NCI-H1105 (cell line): ENCODE measurements around the gene THSD4.
"Not testable (repeated sequence)": the region's sequence is repeated elsewhere in the genome, so short reads cannot be mapped to it uniquely, and the experiment has no call there.

Source experiments
- DNase-seq: peaks from one replicate; lab custom pipeline; 2025; lab: John Stamatoyannopoulos, UW

THSD4 gene

GRCh38 chr15:71149646-71150557, 34.6 kb downstream of the THSD4 start:
- no peak for DNase-seq

- DNase-seq = no peak
Measured at GRCh38 chr15:71151081-71151480, 35.8 kb downstream of the THSD4 start.

GRCh38 chr15:71152542-71152941, 37.3 kb downstream of the THSD4 start:
- DNase-seq = no peak

- DNase-seq = no peak
Measured at GRCh38 chr15:71153823-71154524, 38.7 kb downstream of the THSD4 start.

- no peak for DNase-seq
Measured at GRCh38 chr15:71154607-71155200, 39.4 kb downstream of the THSD4 start.

GRCh38 chr15:71155534-71155933, 40.3 kb downstream of the THSD4 start:
- no peak for DNase-seq

GRCh38 chr15:71160976-71161375, 45.7 kb downstream of the THSD4 start:
- DNase-seq = no peak

- DNase-seq = no peak
Measured at GRCh38 chr15:71162309-71162708, 47.0 kb downstream of the THSD4 start.

- not testable (repeated sequence) for DNase-seq
Measured at GRCh38 chr15:71164606-71165005, 49.3 kb downstream of the THSD4 start.

GRCh38 chr15:71167445-71168165, 52.3 kb downstream of the THSD4 start:
- no peak for DNase-seq

GRCh38 chr15:71168166-71168834, 53.0 kb downstream of the THSD4 start:
- DNase-seq = no peak

- DNase-seq = no peak
Measured at GRCh38 chr15:71170163-71170562, 54.9 kb downstream of the THSD4 start.

GRCh38 chr15:71171195-71171594, 55.9 kb downstream of the THSD4 start:
- no peak for DNase-seq

- not testable (repeated sequence) for DNase-seq
Measured at GRCh38 chr15:71174360-71174759, 59.1 kb downstream of the THSD4 start.

- DNase-seq = no peak
Measured at GRCh38 chr15:71180986-71181853, 65.9 kb downstream of the THSD4 start.

- no peak for DNase-seq
Measured at GRCh38 chr15:71182522-71182921, 67.3 kb downstream of the THSD4 start.

GRCh38 chr15:71183063-71183462, 67.8 kb downstream of the THSD4 start:
- no peak for DNase-seq

- DNase-seq = no peak
Measured at GRCh38 chr15:71185706-71186105, 70.4 kb downstream of the THSD4 start.

- DNase-seq = no peak
Measured at GRCh38 chr15:71186267-71186666, 71.0 kb downstream of the THSD4 start.

GRCh38 chr15:71187078-71187477, 71.8 kb downstream of the THSD4 start:
- no peak for DNase-seq

GRCh38 chr15:71187526-71187925, 72.3 kb downstream of the THSD4 start:
- no peak for DNase-seq
